HG02678 (cell line): Measurements from ENCODE around the gene GAK.

Experiments used
- ATAC-seq: cut with Tn5 transposase; IDR thresholded peaks from one replicate; pipeline ENCODE4 v1.9.1; 2021; ENCODE audit warnings: mild to moderate bottlenecking, moderate library complexity; ENCODE audit not compliant: unreplicated experiment

Gene GAK

DNA sequence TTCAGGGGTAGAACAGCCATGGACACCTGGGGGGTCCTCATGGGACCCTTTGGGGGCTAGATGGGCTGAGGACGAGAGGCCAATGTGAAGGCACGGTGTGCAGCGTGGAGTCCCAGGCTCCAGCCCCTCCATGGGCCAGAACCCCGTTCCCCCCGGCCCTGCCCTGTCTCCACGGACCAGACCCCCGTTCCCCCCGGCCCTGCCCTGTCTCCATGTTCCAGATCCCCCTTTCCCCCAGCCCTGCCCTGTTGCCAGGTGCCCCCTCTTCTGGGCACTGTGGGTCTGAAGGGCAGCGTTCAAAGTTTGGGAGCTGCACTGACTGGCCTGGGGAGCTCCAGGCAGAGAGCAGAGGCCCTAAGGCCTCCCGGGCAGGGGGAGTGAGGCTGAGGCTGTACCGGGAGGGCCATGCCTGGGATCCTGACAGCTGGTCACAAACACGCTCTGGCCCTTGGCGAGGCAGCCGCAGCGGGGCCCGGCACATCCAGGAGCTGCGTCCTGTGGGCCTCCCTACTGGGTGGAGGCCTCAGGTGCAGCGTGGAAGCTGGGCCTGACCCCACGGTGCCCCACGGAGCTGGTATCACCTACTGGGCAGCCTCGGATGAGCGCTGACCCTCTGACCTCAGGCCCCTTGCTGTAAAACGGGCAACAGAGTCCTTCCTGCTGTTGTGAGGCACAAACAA is 32.4 kb upstream of the GAK start:
- no peak for ATAC-seq

DNA sequence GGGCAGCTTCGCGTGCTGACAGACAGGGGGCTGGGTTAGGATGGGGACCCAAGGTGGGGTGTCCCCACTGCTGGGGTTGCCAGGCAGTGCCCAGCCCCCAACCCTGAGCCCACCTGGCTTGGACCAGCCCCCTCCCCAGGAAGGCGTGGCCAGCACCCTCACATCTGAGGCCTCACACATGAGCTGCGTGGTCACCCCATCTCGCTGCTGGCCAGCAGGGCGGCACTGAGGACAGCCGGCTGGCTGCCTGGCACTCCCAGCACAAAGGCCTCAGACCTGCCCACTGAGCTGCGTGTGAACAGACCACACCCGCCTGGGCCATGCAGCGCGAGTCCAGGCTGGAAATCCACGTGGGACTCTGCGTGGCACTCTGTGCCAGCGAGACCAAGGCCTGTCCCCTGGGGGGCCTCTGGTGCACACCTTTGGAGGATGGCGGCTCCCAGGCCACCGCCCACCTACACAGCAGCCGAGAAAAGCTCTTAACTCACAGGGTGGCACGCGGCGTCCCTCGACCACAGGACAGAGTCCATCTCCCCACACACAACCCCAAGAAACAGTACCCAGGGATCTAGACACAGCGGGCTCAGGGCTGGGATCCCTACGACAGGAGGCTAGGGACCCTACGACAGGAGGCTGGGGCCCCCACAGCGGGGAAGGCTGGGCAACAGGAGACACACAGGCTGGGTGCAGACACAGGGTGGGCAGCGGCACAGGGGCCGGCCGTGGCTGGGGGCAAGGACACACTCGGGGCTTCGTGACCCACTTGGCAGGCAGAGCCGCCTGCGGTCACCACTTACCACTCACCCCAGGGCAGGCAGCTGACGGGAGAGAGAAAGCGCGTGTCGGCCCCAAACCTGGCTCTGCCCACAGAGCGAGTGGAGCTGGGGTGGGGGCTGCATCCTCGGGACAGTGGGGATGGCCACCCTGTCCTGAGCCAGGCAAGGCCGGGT is 31.4 kb upstream of the GAK start:
- ATAC-seq, result no peak

DNA sequence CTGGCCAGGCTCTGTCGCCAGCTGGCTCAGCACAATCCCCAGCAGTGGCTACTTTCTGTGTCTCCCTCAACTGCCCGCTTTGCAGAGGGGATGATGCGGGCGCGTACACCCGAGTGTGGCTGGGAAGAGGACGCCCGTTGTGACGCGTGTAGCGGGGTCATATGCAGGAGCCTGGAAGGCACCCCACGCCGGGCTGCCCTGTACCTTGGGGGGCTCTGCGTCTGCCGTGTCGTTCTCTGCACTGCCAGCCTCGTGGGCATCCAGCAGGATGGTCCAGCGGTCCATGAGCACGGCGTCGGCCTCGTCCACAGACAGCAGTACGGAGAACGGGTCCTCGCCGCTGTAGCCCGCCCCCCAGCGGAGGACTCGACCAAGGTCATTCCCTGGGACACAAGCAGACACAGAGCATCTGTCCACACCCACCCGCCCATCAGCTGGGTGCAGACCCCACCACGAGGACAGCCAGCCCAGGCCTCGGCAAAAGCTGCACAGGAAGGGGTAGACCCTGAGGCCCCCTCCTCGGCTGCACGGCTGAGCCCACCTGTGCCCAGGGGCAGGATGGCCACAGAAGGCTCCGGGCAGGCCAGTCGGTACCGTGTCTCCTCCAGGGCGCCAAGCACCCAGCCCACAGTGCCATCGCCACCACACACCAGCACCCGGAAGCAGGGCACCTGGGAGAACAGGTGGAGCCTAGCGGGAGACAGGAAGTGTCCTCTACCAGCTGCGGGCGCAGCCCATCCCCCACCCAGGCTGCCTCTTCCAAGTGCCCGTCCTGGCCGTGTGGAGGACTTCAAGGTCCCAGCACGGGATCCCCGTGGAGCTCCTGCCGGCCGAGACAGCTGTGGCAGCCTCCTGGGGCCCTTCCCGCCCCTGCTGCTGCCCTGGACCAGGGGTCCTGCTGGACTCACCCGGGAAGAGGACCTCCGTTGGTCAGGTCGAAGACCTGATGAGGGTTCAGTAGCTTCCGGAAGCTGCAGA is 30.4 kb upstream of the GAK start:
- ATAC-seq, result no peak

DNA sequence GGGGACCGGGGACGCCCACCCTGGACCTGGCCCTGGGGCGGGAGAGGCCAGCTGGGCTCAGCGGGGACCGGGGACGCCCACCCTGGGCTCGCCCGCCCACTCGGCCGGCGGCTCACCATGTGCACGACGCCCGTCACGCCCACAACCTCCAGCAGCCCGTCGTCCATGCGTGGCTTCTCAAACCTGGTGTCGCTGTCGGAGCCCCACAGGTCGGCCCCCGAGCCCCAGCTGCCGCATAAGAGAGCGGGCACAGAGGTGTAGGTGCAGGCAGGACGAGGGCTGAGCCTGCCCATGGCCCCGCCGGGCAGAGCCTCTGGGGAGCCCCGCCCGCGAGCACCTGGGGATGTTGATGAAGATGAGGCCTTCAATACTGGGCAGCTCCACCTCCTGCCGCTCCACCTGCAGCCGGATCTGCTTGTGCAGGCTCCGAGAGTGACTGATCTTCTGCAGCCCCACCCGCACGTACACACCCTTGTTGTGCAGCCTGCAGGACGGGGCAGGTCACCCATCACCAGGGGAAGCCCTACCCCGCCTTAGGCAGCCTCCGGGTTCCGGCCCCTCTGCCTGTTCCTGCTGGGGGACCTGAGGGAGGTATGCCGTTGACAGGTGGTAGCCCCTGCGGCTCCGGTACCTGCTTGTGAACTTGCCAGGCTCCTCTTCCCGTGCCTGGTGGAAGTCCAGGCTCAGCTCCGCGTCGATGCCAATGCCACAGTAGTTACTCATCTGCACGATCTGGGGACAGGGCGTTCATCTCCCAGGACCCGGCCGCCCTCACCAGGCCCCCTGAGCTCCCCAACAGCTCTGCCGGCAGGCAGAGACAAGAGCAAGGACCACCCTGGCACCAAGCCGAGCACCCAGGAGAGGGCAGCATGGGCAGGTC is 29.5 kb upstream of the GAK start:
- no peak for ATAC-seq

DNA sequence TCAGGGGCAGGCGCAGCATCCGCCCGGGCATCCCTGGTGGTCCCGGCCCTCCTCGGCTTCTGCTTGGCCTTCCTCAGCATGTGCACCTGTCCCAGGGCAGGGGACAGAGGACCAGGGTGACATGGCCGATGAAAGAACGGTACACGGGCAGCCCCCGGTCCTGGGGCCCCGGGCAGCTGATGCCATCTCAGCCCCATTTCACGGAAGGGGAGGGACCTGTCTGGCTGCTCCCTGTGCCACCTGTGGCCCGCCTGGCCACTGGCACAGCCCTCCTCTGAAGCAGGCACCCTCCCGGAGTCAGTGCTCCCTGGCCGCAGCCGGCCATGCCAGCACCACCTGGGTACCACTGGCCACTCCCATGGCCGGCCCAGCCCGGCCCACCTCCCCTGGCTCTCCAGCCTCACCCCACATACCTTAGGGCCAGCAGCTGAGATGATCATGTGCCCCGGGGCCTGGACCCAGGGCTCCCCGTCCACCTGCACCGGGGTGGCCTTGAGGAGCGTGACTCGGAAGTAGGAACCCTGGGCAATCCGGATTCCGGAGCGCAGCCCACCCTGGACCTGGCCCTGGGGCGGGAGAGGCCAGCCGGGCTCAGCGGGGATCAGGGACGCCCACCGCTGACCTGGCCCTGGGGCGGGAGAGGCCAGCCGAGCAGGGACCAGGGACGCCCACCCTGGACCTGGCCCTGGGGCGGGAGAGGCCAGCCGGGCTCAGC is 28.7 kb upstream of the GAK start:
- ATAC-seq, result no peak

DNA sequence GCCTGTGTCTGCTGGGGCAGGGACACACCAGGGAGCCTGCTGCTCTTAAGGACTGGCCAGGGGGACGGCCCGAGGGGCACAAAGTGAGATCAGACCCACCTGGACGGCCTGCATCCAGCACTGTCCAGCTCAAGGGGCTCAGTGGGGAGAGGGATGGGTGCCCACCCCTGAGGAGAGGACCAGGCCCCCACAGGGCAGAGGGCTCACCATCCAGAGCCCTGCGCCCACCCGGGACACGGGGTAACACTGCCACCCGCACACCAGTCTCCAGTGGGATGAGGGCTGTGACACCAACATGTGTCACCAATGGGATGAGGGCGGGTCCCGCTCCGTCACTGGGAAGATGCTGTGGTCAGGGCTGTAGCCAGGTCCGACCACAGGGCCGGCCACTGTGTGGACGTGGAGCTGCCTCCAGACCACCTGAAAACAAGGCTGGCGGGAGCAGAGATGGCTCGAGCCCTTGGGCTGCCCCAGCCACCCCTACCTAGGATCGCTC is 28.1 kb upstream of the GAK start:
- no peak for ATAC-seq

DNA sequence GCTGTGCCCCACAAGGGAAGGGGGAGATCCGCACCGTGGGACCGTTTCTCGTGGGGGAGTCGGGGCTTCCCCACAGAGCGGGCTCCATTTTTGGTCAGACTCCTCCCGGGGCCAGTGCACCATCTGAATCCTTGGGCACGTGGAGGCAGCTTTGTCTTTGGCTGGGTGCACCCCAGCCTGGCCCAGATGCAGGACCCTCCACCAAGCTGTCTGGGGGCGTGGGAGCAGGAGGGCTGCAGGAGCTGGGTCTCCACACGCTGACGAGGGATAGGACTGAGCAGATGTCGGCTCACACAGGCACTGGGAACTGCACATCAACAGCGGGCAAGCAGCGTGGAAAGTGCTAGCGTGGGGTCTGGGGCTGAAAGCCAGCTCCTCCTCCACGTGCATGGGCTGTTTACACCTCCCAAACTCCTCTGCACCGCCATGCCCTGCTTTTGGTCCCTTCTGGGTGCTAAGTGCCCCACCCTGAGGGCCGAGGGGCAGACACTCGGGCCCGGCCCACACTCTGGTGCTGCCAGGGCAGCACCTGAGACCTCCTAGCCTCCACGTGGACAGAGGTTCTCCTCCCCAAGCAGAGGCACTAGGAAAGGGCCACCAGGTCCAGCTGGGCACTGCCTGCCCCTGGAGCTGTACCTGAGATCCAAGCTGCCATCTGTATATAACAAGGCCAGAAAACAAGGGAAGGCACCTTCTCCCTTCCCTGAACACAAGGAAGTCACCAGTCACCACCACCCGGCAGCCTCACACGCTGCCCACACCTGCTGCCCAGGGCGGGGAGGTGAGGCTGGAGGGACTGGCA is 27.4 kb upstream of the GAK start:
- no peak for ATAC-seq

DNA sequence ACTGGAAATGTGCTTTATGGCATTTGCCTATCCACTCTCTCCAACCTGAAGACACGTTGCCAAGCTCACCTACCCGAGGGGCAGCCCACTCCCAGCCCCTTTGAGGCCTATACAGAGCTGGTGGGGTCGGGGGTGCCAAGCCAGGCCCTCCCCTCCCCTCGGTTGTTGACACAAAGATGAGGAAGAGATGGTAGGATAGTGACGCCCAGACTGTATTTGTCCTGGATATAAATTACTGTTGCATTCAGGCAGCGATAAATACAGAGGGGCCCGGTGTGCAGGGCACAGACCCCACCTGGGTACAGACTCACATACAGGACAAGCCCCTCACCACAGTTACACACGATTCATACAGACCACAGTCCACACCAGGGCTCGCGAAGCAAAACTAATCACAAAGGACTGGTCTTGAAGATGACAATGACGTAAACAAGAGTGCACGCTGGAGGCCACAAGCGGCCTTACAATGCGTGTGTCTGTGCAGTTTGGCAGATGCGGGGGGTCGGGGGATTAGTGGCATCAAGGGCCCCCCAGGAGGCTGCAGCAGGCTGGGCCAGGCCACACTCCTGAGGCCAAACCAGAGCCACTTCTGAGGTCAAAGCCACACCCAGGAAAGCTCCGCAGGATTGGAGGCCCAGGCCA is 26.7 kb upstream of the GAK start:
- ATAC-seq, result no peak

DNA sequence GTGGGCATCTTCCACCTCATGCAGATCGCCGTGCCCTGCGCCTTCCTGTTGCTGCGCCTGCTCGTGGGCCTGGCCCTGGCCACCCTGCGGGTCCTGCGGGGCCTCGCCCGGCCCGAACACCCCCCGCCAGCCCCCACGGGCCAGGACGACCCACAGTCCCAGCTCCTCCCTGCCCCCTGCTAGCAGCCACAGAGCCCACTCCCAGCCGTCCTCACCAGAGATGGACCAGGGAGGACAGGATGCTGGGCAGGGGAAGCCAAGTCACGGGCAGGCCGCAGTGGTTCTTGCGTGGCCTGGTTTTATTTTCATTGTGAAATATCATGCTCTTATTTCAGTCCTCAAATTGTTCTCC is 26.2 kb upstream of the GAK start:
- no peak for ATAC-seq

DNA sequence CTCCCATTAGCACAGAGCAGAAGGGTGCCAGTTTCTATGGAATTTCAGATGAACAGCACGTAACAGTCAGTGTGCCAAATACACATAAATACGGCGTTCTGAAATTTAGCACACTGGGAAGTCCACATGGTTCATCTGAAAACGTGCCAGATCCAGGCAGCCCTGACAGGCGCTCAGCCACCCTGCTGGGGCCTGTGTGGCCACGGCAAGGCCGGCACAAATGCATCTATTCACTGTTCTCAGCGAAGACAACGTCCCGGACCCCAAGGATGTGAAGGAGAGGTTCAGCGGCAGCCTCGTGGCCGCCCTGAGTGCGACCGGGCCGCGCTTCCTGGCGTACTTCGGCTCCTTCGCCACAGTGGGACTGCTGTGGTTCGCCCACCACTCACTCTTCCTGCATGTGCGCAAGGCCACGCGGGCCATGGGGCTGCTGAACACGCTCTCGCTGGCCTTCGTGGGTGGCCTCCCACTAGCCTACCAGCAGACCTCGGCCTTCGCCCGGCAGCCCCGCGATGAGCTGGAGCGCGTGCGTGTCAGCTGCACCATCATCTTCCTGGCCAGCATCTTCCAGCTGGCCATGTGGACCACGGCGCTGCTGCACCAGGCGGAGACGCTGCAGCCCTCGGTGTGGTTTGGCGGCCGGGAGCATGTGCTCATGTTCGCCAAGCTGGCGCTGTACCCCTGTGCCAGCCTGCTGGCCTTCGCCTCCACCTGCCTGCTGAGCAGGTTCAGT is 25.6 kb upstream of the GAK start:
- ATAC-seq, result no peak

DNA sequence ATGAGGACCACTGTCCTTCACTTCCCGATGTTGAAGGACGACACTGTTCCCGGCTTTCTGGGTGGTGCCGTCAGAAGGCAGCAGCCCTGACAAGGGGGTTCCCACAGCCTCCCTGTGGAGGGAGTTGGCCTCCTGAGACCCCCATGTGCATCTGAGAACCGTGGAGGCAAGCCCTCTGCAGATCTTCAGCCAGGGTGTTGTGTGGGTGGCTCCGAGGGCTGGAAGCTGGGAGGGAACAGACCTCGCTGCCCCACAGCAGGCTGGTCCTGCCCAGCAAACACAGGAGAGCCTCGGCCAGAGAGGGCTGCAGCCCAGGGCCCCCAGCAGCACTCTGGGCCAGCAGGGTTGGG is 25.1 kb upstream of the GAK start:
- no peak for ATAC-seq

DNA sequence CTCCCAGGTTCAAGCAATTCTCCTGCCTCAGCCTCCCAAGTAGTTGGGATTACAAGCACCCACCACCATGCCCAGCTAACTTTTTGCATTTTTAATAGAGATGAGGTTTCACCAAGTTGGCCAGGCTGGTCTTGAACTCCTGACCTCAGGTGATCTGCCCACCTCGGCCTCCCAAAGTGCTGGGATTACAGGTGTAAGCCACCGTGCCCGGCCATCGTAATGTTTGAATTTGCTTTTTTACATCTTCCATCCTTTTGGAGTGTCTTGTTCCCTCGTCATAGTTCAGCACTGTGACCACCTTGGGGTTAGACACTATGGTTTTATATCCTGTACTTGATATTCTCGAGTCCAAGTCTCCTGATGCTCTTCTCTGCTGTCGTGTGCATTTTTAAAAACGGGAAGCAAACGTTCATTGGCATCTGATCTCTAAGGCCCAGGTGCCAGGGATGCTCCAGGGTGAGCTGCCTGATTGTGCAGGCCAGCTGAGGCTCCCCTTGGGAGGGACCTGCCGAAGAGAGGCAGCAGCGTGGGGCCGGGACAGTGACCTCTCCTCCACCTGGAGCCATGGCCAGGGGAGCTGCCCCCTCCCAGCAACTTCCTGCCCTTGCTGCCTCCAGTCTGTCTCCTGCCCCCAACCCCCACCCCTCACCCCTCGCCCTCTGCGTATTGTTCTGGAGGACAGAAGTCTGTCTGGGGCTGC is 24.6 kb upstream of the GAK start:
- ATAC-seq, result no peak

DNA sequence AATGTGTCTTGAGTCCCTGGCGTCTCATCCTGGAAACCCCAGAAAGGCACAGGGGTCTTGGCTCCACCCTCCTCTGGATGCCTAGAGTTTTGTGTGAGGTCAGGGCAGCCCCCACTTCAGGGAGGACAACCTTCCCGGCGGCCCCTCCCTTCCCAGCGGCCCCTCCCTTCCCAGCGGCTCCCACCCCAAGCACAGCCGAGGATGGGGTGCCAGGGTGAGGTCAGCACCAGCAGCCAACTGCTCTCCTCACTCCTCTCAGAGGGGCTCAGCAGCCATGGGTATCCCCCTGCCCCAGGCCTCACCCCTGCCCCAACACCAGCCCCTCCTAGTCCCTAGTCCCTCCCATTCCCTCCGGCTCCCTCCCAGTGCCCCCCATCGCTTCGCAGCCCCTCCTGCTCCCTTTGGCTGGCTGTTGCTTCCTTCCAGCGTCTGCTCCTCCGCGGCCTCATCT is 23.8 kb upstream of the GAK start:
- no peak for ATAC-seq

DNA sequence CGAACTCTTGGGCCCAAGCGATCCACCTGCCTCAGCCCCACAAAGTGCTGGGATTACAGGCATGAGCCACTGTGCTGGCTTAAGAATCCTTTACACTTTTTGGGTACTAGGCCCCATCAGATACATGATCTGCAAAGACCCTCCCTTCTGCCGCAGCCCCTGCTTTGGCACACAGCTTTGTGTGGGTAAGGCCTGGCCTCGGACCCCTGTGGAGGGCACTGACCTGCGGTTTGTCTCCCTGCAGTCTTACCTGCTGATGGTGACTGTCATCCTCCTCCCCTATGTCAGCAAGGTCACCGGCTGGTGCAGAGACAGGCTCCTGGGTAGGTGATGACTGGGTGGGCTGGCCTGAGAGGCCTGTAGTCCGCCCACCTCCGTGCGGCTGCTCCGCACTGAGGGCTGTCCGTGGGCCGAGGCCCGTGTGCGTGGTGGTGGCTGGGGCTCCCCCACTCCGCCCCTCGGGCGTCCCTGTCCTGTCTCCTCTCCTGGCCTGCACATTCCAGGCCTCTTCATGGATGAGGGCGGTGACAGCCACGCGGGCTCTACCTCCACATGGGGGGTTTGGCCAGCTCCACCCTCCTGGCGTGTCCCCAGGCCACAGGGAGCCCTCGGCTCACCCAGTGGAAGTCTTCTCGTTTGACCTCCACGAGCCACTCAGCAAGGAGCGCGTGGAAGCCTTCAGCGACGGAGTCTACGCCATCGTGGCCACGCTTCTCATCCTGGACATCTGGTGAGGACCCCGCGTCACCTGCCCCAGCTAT is 23.2 kb upstream of the GAK start:
- ATAC-seq, result no peak

DNA sequence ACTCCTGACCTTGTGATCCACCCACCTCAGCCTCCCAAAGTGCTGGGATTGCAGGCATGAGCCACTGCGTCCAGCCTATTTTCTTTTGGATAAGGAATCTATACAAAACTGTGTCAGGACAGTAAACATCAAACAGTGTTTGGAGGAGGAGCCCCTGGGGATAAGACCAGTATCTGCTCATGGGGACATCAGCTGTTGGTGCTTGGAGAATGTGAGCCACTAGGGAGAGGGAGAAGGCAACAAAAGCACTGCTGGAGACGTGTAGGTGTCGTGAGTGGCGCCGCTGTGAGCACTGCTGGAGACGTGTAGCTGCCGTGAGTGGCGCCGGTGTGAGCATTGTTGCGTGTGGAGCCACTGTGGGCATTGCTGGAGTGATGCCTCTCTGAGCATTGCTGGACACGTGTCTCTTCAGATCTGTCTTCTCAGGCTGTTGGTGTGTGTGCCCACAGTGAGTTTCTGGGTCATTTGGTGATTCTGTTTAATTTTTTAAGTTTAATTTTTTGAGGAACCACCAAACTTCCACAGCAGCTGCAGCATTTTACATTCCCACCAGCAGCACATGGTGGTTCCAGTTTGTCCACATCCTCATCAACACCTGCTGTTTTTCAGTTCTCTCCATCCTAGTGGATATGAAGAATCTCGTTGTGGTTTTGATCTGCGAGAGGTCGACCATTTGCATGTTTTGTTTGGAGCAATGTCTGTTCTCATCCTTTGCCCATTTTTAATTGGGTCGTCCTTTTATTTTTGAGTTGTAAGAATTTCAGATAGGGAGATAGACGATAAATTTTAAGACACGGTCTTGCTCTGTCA is 22.3 kb upstream of the GAK start:
- ATAC-seq, result no peak
